ENCODE data around the gene RGS10.
A peak's percentile ranks its signal among the peaks of the same experiment; 100 is the strongest.
"Not testable (repeated sequence)": the region's sequence is repeated elsewhere in the genome, so short reads cannot be mapped to it uniquely, and the experiment has no call there.

RGS10 gene

DNA sequence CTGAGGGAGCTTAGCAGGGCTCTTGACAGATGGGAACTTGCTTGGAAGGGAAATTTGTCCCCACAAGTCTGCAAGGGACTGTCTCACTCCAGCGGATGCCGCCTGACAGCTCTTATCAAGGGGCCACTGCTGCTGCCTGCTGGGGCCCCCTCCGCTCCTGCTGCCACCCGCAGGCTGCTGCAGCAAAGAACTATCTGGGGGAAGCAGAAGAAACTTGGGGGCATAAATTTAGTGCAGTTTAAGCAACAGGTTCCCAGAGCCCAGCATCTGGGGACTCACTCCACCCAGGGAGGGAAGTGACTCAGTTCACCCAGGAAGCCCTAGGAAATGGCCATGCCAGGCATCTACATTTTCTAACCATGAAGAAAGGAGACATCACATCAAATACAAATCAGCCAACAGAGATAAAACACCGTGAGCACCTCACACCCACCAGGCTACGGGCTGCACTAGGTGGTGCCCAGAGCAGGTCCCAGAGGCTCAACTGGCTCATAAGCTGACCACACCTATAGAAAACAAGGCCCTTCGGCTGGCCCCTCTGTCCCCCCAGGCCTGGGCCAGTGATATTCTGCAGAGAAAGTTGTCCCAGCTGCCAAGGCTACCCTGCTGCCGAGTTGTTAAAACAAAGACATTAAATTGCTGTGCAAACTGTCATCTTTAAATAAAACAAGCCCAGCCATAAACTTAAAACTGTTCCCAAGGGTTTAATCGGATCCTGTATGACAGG is 3.7 kb downstream of the RGS10 start:
- no peak for DNase-seq

DNA sequence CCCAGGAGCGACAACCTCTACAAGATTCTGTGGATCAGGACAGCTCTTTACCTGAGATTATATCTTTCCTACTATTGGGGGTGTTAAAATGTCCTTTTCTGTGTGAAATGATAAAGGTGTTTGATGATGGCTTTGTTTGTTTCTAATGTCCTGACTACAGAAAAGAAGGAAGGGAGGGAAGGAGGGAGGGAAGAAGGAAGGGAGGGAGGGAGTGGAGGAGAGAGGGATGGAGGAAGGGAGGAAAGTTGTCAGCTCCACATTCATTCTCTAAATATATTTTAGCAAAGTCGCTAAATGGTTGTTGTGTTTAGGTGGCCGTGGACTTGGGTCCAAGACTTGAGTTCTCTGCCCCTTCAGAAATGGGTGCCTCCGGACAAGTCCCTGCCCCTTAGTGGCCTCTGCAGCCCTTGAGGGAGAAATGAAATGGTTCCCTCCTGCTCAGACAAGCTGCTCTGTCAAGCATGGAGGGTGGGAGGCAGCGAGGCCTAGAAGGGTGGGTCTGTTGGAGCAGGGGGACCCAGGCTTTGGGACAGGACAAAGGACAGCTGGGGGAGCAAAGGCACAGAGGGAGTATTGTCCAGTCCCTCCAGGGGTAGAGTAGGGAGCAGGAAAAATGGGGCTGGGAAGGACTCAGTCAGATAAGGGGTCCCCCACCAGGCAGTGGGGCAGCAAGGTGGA is 4.4 kb downstream of the RGS10 start:
- DNase-seq, result no peak

DNA sequence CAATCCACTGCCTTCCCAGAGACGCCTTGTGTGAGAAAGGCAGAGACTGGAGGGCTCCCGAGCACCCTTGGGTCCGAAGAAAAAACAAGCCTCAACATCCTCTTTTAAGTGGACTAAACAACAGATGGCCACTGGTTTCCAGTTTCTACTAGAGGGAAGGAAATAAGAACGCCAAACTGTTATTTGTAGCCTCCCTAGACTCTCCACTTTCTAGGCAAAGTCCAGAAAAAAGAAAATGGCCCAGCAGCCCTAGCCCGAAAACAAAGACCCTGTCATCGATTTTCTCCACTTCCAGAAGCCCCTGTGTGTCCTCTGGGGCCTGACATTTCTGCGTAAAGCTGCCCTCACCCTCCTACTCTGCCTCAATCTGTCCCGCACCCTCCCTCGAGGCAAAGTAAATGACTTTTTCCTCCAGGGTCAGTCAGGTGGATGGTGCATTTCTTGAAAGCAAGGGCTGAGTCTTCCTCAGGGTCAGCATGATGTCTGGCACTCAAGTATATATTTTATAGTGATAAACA is 6.0 kb downstream of the RGS10 start:
- no peak for DNase-seq

DNA sequence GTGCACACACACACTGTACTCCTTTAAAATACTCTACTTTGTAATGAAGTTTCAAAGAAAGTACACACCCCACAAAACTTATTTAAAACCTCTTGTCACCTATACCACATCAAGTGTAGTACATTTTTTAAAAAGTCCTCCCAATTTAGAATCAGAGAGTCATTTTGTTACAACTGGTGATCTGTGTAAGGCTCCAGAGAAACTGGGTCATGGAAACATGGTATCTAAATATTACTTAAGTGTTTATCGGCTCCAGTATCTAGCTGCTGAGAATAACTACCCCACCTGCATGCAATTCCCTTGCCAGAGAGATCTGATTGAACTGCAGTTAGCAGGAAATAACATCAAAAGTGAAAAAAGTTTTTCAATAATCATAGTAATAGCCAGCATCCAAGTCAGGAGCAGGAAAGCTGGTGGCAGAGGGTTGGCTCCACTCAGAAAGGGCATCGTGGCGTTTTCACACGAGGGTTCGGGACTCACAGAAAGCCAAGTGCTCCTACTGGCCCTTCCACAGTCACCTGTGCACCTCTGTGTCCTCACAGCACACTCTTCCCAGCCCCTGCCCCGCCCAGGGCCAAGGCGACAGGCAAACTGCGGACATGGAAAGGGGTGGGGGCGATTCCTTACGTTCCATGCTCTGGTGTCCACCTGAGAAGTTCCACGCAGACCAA is 6.5 kb downstream of the RGS10 start:
- no peak for DNase-seq

DNA sequence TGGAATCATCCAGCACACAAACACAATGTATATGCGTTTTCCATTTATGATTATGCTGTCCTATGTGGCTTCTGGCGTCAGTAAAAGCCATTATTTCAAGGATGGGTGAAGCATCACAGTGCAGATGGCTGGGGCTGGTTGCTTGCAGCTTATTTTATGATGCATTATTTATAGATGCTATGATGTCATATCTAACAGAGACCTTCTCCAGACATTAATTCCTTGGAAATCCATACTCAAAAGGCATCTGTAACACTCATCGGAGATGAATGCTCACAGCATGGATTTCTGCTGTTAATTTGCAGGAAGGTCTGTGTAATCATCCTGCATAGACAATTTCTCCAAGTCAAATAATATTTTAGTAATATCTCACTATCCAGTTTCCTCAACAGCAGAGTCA is 7.2 kb downstream of the RGS10 start:
- peak; percentile 87 for DNase-seq

DNA sequence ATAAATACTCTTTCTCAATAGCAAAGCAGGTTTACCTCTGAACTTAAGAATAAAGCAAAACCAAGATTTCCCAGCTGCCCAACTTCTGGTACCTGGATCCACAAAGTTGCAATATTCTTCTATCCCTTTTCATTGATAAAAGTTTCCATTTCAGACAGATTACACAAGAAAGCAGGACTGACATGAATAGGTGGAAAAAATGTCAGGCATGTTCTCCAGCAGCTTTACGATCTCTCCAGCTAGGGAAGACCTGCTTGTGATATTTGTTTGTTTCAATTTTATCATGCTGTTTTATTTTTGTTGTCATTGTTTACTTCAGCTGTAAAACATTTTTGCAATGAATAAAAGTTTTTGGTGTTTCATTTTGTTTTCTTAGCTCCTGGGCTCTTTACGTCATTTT is 9.0 kb downstream of the RGS10 start:
- DNase-seq, result no peak

DNA sequence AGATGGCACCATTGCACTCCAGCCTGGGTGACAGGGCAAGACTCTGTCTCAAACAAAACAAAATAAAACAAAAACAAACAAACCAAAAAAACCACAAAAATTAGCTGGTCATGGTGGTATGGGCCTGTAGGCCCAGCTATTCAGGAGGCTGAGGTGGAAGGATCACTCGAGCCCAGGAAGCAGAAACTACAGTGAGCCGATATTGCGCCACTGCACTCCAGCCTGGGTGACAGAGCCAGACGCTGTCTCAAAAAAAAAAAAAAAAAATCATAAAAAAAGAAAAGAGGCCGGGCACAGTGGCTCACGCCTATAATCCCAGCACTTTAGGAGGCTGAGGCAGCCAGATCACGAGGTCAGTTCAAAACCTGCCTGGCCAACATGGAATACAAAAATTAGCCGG is 9.7 kb downstream of the RGS10 start:
- DNase-seq, result not testable (repeated sequence)

DNA sequence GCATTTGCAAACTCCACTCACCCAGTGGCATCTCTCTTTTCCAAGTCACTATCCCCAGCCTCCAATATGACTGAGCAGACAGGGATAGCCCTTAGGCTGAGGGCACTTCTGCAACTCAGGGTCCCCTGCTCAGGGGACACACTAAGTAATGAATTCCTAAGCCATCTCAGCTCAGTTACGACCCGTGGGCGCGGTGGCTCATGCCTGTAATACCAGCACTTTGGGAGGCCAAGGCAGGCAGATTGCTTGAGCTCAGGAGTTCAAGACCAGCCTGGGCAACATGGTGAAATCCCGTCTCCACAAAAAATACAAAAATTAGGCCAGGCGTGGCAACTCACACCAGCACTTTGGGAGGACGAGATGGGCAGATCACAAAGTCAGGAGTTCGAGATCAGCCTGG is 10.3 kb downstream of the RGS10 start:
- DNase-seq, result not testable (repeated sequence)

DNA sequence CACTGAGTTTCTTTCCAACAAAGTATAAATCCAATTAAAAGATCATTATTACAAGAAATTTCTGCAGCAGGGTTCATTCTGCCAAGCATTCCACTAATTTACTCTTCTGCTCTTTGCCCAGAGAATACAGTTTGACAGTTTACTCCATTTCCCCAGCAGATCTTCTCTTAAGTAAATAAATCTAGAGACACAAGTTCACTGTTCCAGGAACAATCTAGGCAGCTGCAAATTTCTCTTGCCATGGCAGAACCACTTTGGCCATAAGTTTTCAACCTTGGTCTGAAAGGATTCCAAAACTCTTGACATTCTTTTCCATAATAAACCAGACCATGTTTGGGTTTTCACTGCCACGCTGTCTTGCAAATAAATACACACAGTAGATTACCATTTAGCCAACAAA is 11.5 kb downstream of the RGS10 start:
- DNase-seq, result no peak

DNA sequence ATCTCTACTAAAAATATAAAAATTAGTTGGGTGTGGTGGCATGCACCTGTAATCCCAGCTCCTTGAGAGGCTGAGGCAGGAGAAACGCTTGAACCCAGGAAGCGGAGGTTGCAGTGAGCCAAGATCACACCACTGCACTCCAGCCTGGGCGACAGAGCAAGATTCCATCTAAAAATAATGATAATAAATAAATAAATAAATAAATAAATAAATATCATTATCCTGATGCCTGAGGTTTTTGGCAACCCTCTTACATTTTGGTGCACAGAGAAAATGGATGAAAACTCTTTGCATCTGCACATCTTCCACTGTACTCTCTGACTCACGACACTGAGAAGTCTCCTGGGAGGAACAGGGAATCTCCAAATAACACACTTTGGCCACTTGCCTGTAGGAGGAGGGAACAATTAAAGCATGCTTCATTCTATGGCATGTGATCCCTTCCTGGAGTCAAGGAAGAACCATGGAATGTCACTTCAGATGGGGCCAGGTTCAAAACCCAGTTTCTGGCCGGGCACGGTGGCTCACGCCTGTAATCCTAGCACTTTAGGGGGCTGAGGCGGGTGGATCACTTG is 13.8 kb downstream of the RGS10 start:
- DNase-seq, result peak; percentile 98

DNA sequence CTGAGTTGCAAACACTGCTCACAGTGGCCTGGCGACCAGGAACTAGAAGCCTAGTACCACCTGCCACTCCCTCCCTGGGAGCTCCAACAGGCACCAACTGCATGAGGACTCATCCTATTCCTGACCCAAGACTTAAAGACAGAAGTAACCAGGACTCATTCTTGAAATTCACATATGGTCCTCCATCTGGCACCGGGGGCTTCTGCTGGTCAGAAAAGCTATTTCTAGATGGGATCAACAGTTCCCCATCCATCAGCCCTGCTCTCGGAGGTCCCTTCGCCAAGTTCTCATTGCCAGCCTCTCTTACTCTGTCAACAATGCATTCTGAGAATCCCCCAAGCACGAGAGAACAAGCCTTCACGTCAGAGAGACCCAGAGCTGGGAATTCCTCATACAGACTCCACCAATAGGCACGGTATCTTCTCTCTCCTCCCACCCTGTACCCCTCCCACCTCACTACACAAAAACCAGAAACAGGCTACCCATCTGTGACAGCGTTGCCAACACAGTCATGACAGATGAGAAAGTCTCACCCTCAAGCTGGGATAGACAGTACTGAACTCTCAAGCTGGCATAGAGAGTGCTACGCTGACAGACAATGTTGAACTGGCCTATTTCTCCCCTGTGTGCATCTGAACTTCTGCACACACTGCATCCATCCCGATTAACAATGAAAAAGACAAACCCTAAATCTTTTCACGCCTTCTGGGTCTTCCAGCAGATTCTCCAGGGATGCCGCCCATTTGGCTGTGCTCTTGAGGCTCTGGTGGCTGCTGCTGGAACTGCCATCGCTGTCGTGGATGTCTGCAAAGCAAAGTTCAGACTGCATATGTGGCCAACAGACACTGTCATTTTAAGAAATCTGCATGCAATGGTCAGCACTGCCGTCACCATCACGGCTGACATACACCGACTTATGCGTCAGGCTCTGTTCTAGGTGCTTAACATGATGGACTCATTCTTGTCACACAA is 15.6 kb downstream of the RGS10 start:
- DNase-seq, result no peak

DNA sequence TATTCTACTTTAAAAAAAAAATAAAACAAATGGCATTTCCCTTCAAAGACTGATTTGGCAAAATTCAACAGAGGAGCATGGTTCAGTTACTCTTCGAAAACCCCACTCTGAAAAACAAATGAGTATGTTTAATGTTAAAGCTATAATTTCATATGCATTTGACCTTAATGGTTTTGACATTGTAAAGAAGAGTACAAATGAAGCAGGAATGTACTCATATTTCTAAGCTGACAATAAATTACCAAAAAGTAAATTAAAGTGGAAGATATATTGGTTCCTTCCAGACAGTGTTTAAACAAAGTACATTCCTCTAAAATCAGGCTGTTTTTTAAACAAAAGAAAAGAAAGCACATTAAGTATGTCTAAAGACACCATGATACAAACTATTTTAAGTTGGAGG is 16.4 kb downstream of the RGS10 start:
- DNase-seq, result no peak

DNA sequence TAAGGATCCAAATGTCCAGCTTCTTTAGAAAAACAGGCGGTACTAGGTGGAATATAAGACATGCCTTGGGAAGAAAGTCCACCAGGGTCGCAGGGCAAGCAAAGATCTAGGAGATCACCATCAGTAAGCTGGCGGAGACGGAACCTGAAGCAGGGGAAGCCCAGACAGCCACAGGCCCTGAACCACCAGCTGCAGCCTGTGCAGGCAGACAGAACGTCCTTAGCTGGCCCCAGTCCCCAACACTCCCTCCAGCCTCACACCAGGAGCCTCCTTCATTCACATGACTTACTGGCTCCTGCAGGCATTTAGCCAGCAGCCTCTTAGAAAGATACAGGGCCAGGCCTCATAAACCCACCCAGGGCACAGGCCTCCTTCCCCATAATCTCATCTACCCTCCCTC is 17.4 kb downstream of the RGS10 start:
- no peak for DNase-seq

DNA sequence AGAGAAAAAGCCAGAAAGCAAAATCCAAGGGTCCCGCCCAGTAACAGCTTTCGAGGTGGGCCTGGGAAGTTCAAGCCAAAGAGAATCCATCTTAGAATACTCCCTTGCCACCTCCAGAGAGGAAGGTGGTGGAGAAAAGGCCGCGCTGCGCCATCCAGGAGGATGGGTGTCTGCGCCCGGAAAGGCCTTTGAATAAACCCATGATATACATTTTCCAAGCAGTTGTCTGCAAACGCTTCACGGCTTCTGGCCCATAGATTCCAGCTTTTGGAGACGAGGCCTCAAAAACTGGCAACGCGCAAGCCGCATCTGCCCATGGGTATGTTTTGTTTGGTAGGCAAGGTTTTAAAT is 17.8 kb downstream of the RGS10 start:
- no peak for DNase-seq

DNA sequence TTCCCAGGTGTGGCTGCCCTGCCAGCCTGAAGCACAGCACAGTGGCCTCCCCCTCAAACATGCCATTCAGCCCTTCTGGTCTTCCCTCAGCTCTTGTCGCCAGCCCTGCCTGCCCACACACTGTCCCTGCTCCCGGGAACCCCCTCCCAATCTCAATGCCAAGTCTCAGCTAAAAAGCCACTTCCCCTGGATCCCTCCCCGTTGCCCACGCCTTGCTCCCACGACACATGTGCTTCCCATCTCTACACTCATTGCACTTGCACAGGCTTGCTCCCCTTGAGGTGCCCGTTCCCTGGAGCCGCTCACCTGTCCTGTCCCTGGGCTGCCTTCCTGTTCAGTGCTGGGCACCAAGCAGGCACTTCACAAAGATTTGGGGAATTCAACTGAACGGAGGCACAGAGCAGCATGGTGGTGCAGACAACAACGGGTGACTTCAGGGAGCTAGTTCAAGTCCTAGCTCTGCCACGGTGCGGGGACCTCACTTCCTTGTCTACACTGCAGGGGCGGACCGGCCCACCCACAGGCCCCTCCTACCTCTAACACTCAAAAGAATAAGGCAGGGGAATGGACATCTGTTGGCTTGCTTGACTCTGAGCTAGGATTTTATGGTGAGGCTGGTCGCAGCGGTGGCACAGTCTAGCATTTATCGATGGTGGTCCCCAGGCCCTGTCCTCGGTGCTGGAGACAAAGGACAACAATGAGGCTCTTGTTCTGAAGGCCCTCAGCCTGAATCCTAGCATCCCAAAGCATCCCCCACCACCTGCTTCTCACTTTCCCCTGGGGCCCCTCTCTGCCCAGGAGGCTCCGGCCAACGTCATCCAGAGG is 18.4 kb downstream of the RGS10 start:
- DNase-seq, result no peak

DNA sequence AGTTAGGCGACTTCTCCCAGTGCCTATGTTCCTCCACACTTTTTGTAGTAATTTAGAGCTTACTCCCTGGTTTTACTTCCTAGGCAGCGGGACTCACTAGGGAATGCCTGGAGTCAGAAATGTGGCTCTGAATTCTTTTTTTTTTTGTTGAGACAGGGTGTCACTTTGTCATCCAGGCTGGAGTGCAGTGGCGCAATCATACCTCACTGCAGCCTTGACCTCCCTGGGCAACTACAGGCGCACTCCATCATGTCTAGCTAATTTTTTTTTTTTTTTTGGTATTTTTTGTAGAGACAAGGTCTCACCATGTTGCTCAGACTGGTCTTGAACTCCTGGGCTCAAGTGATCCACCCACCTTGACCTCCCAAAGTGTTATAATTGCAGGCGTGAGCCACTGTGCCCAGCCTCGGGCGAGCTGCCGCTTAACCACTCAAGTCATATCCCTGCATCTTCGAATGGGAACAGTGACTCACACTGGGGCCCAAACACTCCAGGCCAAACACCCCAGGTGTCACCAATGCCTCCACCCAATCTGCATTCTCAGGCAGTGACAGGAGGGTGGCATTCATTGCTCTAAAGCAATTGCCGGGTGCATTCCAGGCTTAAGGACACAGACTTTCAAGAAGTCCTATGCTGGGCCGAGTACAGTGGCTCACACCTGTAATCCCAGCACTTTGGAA is 19.6 kb downstream of the RGS10 start:
- no peak for DNase-seq

DNA sequence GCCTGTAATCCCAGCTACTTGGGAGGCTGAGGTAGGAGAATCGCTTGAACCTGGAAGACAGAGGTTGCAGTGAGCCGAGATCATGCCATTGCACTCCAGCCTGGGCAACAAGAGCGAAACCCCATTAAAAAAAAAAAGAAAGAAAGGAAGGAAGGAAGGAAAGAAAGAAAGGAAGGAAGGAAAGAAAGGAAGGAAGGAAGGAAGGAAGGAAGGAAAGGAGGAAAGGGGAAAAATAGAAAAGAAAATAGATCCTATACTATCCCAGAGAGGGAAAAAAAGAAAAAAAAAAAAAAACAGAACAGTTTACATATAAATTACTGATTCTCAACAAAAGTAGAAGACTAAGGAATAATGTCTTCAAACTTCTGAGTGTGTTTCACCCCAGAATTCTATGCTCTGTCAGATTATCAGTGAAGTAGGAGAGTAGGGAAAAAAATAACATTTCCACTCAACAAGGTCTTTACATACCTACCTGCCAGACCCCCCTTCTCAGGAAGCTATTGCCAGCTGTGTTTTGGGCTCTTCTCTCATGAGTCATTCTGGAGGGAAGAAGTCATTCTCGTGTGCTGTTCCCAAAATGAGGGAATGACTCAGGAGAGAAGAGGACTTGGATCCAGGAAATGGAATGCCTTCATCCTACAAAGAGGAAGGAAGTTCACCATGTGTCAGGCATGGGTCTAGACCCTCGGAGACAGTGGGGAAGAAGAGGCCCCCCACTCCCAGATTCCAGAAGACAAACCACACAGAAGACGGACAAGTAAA is 20.9 kb downstream of the RGS10 start:
- peak; percentile 92 for DNase-seq

DNA sequence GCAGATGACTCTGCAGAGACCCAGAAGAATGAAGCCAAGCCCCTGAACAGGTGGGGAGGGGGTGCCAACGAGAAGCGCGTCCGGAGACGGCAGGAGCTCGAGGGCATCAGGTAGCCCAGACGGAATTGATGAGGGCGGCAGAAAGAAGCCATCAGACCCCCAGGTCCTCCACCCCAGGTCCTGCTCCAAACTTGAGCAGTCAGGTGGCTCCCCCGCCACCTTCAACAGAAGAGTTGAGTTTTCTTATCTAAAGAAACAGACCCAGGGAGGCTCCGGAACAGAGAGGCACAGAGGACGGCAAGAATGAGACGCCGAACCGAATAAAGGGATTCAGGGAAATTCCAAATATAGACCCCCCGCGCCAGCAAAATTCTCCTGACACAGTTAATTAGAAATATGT is 22.2 kb downstream of the RGS10 start:
- no peak for DNase-seq

DNA sequence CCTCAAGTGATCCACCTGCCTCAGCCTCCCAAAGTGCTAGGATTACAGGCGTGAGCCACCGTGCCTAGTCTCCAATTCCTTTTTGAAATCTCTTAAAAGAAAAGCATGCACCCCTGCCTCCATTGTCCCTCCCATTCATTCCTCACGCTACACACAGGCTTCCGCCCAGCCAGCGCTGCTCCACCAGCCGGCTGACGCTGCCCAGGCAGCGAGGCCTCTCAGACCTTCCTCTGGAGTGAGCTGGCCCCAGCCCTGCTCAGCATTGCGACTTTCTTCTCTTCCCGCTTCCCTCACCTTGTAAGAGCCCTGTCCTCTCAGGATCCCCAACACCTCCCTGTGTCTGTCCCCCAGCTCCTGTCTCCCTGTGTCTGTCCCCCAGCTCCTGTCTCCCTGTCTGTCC is 23.6 kb downstream of the RGS10 start:
- DNase-seq, result no peak

DNA sequence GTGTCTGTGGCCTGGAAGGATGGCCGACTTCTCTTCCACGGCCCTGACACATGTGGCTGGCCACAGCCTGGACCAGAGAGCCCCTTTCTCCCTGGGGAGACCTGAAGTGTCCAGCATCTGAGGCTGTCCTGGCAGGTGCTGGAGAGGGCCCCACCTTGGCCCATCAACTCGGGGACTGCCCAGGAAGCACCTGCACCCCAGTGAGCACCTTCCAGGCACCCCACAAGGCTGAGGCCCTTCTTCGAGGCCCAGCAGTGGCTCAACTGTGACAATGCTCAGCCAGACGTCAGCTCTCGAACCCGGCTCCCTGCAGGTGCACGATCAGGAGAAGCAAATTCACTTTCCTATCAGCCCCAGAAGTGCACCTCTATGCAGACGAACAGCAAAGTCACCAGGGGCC is 24.3 kb downstream of the RGS10 start:
- no peak for DNase-seq

Measured in fibroblast of skin of right quadriceps (primary cell).